ENCODE results near the gene IL21R. TPM values are rescaled to one million over a fixed set of nuclear protein-coding genes. Genes with fewer than 3 reads are reported as not detected.

IL21R gene
- total RNA-seq, 4 donors from 2014 or later = 0.08 to 1.2 (median 0.23) TPM

DNA sequence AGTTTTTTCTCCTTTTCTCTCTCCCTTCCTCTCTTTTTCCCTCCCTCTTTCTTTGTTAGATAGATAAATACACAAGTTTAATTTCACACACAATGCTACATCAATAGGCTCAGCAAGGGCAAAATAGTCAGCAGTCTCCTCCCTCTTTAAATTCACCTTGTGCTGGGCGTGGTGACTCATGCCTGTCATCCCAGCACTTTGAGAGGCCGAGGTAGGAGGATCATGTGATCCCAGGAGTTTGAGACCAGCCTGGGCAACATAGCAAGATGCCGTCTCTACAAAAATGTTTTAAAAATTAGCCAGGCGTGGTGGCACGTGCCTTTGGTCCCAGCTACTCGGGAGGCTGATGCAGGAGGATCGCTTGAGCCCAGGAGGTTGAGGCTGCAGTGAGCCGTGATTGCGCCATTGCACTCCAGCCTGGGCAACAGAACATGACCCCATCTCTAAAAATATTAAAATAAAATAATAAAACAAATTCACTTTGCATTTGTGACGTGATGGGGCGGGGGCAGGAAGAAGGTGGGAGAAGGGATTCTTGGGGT lies 27.4 kb downstream of the IL21R start:
- H3K4me1 ChIP-seq = no peaks in the 10 kb centered on the region
- no peak overlapping the region for H3K27ac ChIP-seq
- no peaks in the 10 kb centered on the region for H3K9me3 ChIP-seq
- no peak overlapping the region for H3K4me3 ChIP-seq
- TF ChIP-seq POLR2AphosphoS5 (IDR thresholded peaks at IDR 0.05) (no peak), EP300 (IDR thresholded peaks at IDR 0.05) (no peak), POLR2A (IDR thresholded peaks at IDR 0.05) (no peak)
- TF ChIP-seq, protein P1, sequence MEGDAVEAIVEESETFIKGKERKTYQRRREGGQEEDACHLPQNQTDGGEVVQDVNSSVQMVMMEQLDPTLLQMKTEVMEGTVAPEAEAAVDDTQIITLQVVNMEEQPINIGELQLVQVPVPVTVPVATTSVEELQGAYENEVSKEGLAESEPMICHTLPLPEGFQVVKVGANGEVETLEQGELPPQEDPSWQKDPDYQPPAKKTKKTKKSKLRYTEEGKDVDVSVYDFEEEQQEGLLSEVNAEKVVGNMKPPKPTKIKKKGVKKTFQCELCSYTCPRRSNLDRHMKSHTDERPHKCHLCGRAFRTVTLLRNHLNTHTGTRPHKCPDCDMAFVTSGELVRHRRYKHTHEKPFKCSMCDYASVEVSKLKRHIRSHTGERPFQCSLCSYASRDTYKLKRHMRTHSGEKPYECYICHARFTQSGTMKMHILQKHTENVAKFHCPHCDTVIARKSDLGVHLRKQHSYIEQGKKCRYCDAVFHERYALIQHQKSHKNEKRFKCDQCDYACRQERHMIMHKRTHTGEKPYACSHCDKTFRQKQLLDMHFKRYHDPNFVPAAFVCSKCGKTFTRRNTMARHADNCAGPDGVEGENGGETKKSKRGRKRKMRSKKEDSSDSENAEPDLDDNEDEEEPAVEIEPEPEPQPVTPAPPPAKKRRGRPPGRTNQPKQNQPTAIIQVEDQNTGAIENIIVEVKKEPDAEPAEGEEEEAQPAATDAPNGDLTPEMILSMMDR (IDR thresholded peaks at IDR 0.05) = no peak
- WGBS = 90% methylated on average over 11 of the region's 11 CpGs
- no peaks in the 10 kb centered on the region for H3K36me3 ChIP-seq
- DNase-seq (ENCODE audit: low spot score in 2 of 2) = peak in 1 of 2 donors; percentile 10
- peaks cover 20% of the 10 kb centered on the region for H3K27me3 ChIP-seq

DNA sequence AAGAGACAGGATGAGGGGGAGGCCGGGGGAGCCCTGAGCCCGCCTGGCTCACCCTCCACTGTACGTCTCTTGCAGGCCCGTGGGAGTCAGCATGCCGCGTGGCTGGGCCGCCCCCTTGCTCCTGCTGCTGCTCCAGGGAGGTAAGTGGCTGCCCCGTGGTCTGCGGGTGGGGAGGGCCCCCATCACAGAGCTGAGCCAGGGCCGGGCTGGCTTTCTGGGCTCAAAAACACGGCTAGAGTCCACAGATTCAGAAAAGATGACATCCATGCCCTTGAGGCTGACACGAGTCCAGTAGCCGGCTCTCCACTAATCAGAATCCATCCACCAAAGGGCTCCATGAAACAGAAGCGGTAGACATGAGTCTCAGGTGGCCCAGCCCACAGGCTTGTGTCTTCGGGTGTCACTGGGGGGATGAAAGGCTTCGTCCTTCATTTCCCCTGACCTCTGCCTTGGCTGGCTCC lies 28.0 kb downstream of the IL21R start:
- peak; percentile 50 to 79 for DNase-seq (ENCODE audit: low spot score in 2 of 2)
- WGBS = 90% methylated on average over 2 of the region's 16 CpGs

DNA sequence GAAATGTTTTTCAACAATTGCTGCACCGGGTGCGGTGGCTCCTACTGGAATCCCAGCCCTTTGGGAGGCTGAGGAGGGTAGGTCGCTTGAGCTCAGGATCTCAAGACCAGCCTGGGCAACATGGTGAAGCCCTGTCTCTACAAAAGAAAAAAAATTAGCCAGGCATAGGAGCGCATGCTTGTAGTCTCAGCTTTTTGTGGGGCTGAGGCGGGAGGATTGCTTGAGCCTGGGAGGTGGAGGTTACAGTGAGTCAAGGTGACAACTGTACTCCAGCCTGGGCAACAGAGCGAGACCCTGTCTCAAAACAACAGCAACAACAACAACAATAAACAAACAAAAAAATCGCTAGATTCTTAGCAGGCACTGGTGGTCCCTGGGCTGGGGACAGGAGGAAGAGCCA lies 28.5 kb downstream of the IL21R start:
- DNase-seq (ENCODE audit: low spot score in 2 of 2) = no peak
- H3K27ac ChIP-seq = no peak overlapping the region
- no peaks in the 10 kb centered on the region for H3K36me3 ChIP-seq
- no peak overlapping the region for H3K4me3 ChIP-seq
- WGBS = 85% methylated on average over 7 of the region's 7 CpGs
- H3K4me1 ChIP-seq = no peaks in the 10 kb centered on the region
- no peaks in the 10 kb centered on the region for H3K9me3 ChIP-seq
- TF ChIP-seq POLR2AphosphoS5 (IDR thresholded peaks at IDR 0.05) (no peak), POLR2A (IDR thresholded peaks at IDR 0.05) (no peak), EP300 (IDR thresholded peaks at IDR 0.05) (no peak)
- TF ChIP-seq, protein P1 (IDR thresholded peaks at IDR 0.05) = no peak
- H3K27me3 ChIP-seq = peaks cover 20% of the 10 kb centered on the region

More for the DNA sequence above, 28.0 kb downstream of the IL21R start:
- Histone ChIP-seq H3K27ac (no peak overlapping the region), H3K36me3 (no peaks in the 10 kb centered on the region), H3K4me3 (no peak overlapping the region), H3K9me3 (no peaks in the 10 kb centered on the region), H3K4me1 (no peaks in the 10 kb centered on the region), H3K27me3 (peaks cover 20% of the 10 kb centered on the region)
- TF ChIP-seq POLR2A (IDR thresholded peaks at IDR 0.05) (no peak), POLR2AphosphoS5 (IDR thresholded peaks at IDR 0.05) (no peak), EP300 (IDR thresholded peaks at IDR 0.05) (no peak)
- TF ChIP-seq, protein P1 (IDR thresholded peaks at IDR 0.05) = no peak

DNA sequence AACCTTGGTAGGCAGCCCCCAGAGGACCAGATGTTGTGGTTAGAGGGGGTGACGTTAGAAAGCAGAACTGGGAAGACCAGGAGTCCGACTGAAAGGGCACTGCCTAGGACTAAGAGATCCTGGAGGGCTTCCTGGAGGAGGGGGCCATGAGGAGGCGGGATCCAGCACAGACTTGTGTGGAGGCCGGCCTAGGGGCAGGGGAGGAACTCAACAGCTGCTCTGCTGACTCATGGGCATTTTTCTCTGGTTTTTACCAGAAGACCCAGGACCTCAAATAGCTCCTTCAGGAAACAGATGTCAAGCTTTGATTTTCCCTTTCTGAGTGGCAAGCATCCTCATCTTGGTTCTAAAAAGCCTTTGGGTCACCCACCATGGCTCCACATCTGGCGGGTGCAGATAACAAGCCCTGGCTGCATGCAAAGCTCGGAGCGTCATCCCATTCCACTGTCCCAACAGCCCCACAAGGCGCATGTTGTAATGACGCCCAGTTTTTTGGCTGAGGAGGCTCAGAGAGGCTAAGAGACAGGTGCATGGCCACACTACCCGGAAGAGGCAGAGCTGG lies 29.0 kb downstream of the IL21R start:
- Histone ChIP-seq H3K27ac (no peak overlapping the region), H3K4me3 (no peak overlapping the region), H3K27me3 (peaks cover 20% of the 10 kb centered on the region), H3K36me3 (no peaks in the 10 kb centered on the region), H3K9me3 (no peaks in the 10 kb centered on the region), H3K4me1 (no peaks in the 10 kb centered on the region)
- WGBS = 66% methylated on average over 10 of the region's 10 CpGs
- peak in 1 of 2 donors; percentile 52 for DNase-seq (ENCODE audit: low spot score in 2 of 2)
- TF ChIP-seq POLR2AphosphoS5 (IDR thresholded peaks at IDR 0.05) = no peak
- TF ChIP-seq, protein P1 (IDR thresholded peaks at IDR 0.05) = no peak
- TF ChIP-seq EP300 (IDR thresholded peaks at IDR 0.05) = no peak
- no peak for TF ChIP-seq POLR2A (IDR thresholded peaks at IDR 0.05)

DNA sequence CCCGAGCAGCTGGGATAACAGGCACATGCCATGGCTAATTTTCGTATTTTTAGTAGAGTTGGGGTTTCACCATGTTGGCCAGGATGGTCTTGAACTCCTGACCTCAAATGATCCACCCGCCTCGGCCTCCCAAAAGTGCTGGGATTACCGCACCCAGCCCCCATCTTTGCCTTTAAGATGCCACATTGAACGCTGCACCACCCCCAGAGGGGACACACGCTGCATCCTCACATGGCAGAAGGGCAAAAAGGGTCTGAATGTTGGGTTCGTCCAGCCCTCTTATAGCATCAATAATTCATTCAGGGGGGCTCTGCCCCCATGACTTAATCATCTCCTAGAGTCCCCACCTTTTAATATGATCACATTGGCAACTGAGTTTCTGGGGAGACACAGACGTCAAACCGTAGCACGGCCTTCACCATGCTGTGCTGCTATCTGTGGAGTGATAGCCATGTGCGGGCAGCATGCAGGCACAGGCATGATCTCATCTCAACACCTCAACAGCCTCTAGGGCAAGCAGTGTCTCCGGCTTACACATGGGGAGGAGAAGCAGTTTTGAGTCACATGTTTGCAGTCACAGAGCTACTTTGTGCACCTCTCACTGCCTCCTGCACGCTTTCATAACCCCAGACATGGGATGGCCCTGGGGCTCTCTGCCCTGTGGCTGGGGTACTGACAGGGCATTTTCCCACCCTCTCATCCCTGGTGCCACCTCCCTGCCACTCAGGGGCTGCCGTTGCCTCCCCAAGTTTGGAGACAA lies 30.0 kb downstream of the IL21R start:
- DNase-seq (ENCODE audit: low spot score in 2 of 2) = peak in 1 of 2 donors; percentile 34
- WGBS = 62% methylated on average over 14 of the region's 15 CpGs

More for the DNA sequence above, 30.0 kb downstream of the IL21R start:
- H3K27ac ChIP-seq = no peak overlapping the region
- TF ChIP-seq, protein P1 (IDR thresholded peaks at IDR 0.05) = no peak
- TF ChIP-seq POLR2AphosphoS5 (IDR thresholded peaks at IDR 0.05) = no peak
- TF ChIP-seq EP300 (IDR thresholded peaks at IDR 0.05) = no peak
- TF ChIP-seq POLR2A (IDR thresholded peaks at IDR 0.05) = no peak
- H3K27me3 ChIP-seq = peaks cover 20% of the 10 kb centered on the region
- H3K4me3 ChIP-seq = no peak overlapping the region
- no peaks in the 10 kb centered on the region for H3K4me1 ChIP-seq
- H3K9me3 ChIP-seq = no peaks in the 10 kb centered on the region
- H3K36me3 ChIP-seq = no peaks in the 10 kb centered on the region

All from suprapubic skin (tissue), 4 donors.